Naive thymus-derived CD4-positive, alpha-beta T cell (primary cell): ENCODE data around the gene EIF4G3. TPM values are rescaled to one million over a fixed set of nuclear protein-coding genes. Genes with fewer than 3 reads are reported as not detected.
"Not testable (repeated sequence)": the region's sequence is repeated elsewhere in the genome, so short reads cannot be mapped to it uniquely, and the experiment has no call there.

Experiments
- ATAC-seq: fragments of 150-1000 bp; cut with Tn5 transposase; 2 replicates; pipeline ENCODE4 v1.10.0; 2021; ENCODE audit warnings: mild to moderate bottlenecking, moderate library complexity
- CTCF ChIA-PET: fragments of 350-600 bp; sonication (Branson Sonifier 250); formaldehyde crosslinking; loops from one replicate; lab custom pipeline; 2021; ENCODE audit warnings: antibody characterized with exemption; lab: Charles Lee
- POLR2A ChIA-PET: fragments of 350-600 bp; sonication (Branson Sonifier 250); formaldehyde crosslinking; loops from one replicate; lab custom pipeline; 2021; ENCODE audit warnings: antibody characterized with exemption, inconsistent platforms; lab: Charles Lee
- DNase-seq, 9 donors: peaks; one replicate each; pipeline versions ENCODE4 v3.0.0 to v3.0.0-alpha.2; 2020 to 2022; ENCODE audit warnings: mixed read lengths in 1 of 9
- H3K27ac ChIP-seq: one replicate; pipeline ENCODE4 v1.7.0; 2013; ENCODE audit warnings: mild to moderate bottlenecking, low read depth, low read length, moderate library complexity
- H3K27me3 ChIP-seq, 2 donors: one replicate each; pipeline ENCODE4 v1.7.0; 2013; ENCODE audit warnings: low read length in 2 of 2, mild to moderate bottlenecking in 2 of 2, moderate library complexity in 2 of 2; ENCODE audit not compliant: control insufficient read depth in 2 of 2, insufficient read depth in 2 of 2
- H3K36me3 ChIP-seq, 3 experiments: 1 replicate in 2 of 3; 2 replicates in 1 of 3; pipeline ENCODE4 v1.7.0; 2013; ENCODE audit warnings: low read length in 3 of 3, mild to moderate bottlenecking in 3 of 3, moderate library complexity in 1 of 3; ENCODE audit not compliant: insufficient read depth in 3 of 3, control insufficient read depth in 2 of 3
- H3K4me1 ChIP-seq, 2 donors: one replicate each; pipeline ENCODE4 v1.7.0; 2013; ENCODE audit warnings: low read length in 2 of 2, mild to moderate bottlenecking in 2 of 2, moderate library complexity in 1 of 2; ENCODE audit not compliant: control insufficient read depth in 2 of 2, insufficient read depth in 2 of 2
- H3K4me3 ChIP-seq: 2 replicates; pipeline ENCODE4 v1.7.0; 2013; ENCODE audit warnings: mild to moderate bottlenecking, low read length
- H3K9me3 ChIP-seq, 3 experiments: 1 replicate in 2 of 3; 2 replicates in 1 of 3; pipeline ENCODE4 v1.7.0; 2013; ENCODE audit warnings: low read length in 3 of 3; ENCODE audit not compliant: control insufficient read depth in 2 of 3
- H3K27ac Mint-ChIP-seq, 9 donors: one replicate each; pipeline ENCODE4 v1.8.0; 2020 to 2022; ENCODE audit warnings: mixed read lengths in 9 of 9, mild to moderate bottlenecking in 8 of 9, moderate library complexity in 5 of 9, inconsistent platforms in 2 of 9
- H3K27me3 Mint-ChIP-seq, 5 donors: one replicate each; pipeline ENCODE4 v1.8.0; 2021 to 2022; ENCODE audit warnings: mixed read lengths in 5 of 5, mild to moderate bottlenecking in 1 of 5
- H3K36me3 Mint-ChIP-seq, 5 donors: one replicate each; pipeline ENCODE4 v1.8.0; 2020 to 2022; ENCODE audit warnings: mixed read lengths in 5 of 5, mild to moderate bottlenecking in 3 of 5, inconsistent platforms in 1 of 5
- H3K4me1 Mint-ChIP-seq, 7 donors: one replicate each; pipeline ENCODE4 v1.8.0; 2020 to 2022; ENCODE audit warnings: mixed read lengths in 7 of 7, mild to moderate bottlenecking in 3 of 7, inconsistent platforms in 1 of 7
- H3K4me3 Mint-ChIP-seq, 10 donors: one replicate each; pipeline ENCODE4 v1.8.0; 2020 to 2022; ENCODE audit warnings: mild to moderate bottlenecking in 10 of 10, mixed read lengths in 10 of 10, moderate library complexity in 6 of 10, inconsistent platforms in 2 of 10
- H3K9me3 Mint-ChIP-seq, 11 donors: one replicate each; pipeline ENCODE4 v1.8.0; 2020 to 2022; ENCODE audit warnings: mixed read lengths in 11 of 11, mild to moderate bottlenecking in 4 of 11, inconsistent platforms in 1 of 11, moderate library complexity in 1 of 11
- intact Hi-C, 2 donors: fragments of 100-400 bp; cut with micrococcal nuclease; formaldehyde crosslinking; loops; one replicate each; pipeline ENCODE4 v1.15.1; 2023
- polyA plus RNA-seq, 2 donors: library from polyadenylated mRNA; unstranded; fragments of 300-500 nt; fragmentation: Illumina TruSeq; gene quantifications; one replicate each; pipeline ENCODE4 v1.2.3, GENCODE V29; 2021
- total RNA-seq, 6 experiments: library from RNA in 5 of 6; stranded (reverse) in 5 of 6; gene quantifications; 1 replicate in 5 of 6; 2 replicates in 1 of 6; pipeline ENCODE4 v1.2.3 and lab custom pipeline; 2021 to 2026

EIF4G3 gene
- total and polyA plus RNA-seq, 7 experiments from 2014 or later: 3.3 to 46.3 (median 16.4) TPM

DNA sequence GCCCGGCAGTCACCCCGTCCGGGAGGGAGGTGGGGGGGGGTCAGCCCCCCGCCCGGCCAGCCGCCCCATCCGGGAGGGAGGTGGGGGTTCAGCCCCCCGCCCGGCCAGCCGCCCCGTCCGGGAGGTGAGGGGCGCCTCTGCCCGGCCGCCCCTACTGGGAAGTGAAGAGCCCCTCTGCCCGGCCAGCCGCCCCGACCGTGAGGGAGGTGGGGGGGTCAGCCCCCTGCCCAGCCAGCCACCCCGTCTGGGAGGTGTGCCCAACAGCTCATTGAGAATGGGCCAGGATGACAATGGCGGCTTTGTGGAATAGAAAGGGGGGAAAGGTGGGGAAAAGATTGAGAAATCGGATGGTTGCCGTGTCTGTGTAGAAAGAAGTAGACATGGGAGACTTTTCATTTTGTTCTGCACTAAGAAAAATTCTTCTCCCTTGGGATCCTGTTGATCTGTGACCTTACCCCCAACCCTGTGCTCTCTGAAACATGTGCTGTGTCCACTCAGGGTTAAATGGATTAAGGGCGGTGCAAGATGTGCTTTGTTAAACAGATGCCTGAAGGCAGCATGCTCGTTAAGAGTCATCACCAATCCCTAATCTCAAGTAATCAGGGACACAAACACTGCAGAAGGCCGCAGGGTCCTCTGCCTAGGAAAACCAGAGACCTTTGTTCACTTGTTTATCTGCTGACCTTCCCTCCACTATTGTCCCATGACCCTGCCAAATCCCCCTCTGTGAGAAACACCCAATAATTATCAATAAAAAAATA, 152.4 kb downstream of the EIF4G3 start:
- peaks cover 5 to 11% of the 10 kb centered on the region in 2 donors for H3K4me1 ChIP-seq
- H3K27ac ChIP-seq, H3K27ac Mint-ChIP-seq, H3K9me3 Mint-ChIP-seq, ATAC-seq, H3K27me3 Mint-ChIP-seq, H3K4me3 ChIP-seq, POLR2A ChIA-PET, DNase-seq, H3K27me3 ChIP-seq, H3K4me3 Mint-ChIP-seq, CTCF ChIA-PET, H3K9me3 ChIP-seq, H3K36me3 ChIP-seq: not testable (repeated sequence)
- peaks cover 0 to 38% (median 10%) of the 10 kb centered on the region in 5 donors for H3K36me3 Mint-ChIP-seq
- intact Hi-C loops: loop anchor here in 1 of 2 donors (5.0 kb wide), 1 partner anchor 237 kb away; the partner anchor contains the start of gene HP1BP3
- H3K4me1 Mint-ChIP-seq: peaks cover 9 to 22% (median 14%) of the 10 kb centered on the region in 7 donors

DNA sequence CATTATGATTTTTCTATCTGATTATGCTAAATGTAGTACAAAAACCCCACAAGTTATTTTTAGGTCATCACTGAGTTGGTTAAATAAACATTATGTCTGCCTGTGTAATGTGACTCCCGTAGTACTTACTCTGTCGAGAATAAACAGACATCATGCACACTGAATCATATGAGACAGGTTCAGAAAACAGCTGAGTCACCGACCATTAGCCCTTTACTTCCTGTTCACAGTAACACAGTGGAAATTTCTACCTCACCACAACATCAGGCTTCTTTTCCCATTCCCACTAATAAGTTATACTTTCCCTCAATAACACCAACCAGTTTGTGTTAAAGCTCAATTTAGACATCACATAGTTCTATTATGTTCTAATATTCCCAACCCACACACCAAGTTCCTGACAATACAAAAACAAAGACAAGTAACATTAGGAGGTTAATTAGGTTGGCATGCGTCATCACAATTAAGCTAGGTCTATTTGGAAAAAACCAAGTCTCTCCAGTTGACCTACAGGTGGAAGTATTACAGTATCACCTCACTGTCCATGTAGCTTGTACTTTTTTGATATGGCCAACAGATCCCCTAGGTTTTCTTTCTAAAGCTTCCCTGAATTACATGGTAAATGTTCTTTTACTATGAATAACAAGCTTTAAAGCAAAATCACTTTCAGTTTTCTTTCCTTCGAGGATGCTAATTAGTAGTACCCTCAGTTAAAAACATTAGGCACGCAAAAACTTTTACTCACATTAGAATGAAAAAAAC, 154.2 kb downstream of the EIF4G3 start:
- Mint-ChIP-seq H3K4me1 (peaks cover 8 to 23% (median 9%) of the 10 kb centered on the region in 7 donors), H3K36me3 (peaks cover 0 to 32% (median 6%) of the 10 kb centered on the region in 5 donors), H3K27ac (peak overlapping the region in 6 of 9 donors; percentile 10 to 91 (median 36)), H3K9me3 (peaks cover 0 to 4% (median 0%) of the 10 kb centered on the region in 11 donors), H3K4me3 (peak overlapping the region in 6 of 10 donors; percentile 2 to 80 (median 14)), H3K27me3 (no peaks in the 10 kb centered on the region)
- H3K4me1 ChIP-seq: peaks cover 5 to 11% of the 10 kb centered on the region in 2 donors
- H3K27ac ChIP-seq: peak overlapping the region; percentile 1
- H3K27me3 ChIP-seq: no peaks in the 10 kb centered on the region
- no peaks in the 10 kb centered on the region for H3K9me3 ChIP-seq
- intact Hi-C loops: loop anchor here in 1 of 2 donors (5.0 kb wide), 1 partner anchor 235 kb away; the partner anchor contains the start of gene HP1BP3
- ChIA-PET CTCF (no interaction called here), POLR2A (no interaction called here)
- H3K36me3 ChIP-seq: no peaks in the 10 kb centered on the region
- ATAC-seq: peak; percentile 94
- peak in 2 of 9 donors; percentile 2 to 11 for DNase-seq
- no peak overlapping the region for H3K4me3 ChIP-seq

DNA sequence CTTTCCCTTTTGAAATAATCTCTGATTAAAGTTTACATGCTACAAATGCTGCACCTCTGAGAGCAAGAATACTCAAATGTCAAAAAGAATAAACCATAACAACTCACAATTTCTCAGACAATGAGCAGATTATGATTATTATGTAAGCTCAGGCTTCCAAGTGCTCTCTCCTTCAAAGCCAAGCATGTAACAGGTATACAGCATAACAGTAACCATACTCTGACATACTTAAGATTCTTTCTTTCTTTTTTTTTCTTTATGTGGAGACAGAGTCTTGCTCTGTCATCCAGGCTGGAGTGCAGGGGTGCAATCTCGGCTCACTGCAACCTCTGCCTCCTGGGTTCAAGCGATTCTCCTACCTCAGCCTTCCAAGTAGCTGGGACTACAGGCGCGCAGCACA, 155.4 kb downstream of the EIF4G3 start:
- H3K4me3 Mint-ChIP-seq: no peak overlapping the region
- H3K4me3 ChIP-seq: no peak overlapping the region
- H3K27me3 Mint-ChIP-seq: no peaks in the 10 kb centered on the region
- no peaks in the 10 kb centered on the region for H3K9me3 ChIP-seq
- no peaks in the 10 kb centered on the region for H3K27me3 ChIP-seq
- no peaks in the 10 kb centered on the region for H3K36me3 ChIP-seq
- intact Hi-C loops: loop anchor here in 1 of 2 donors (5.0 kb wide), 1 partner anchor 234 kb away; the partner anchor contains the start of gene HP1BP3
- DNase-seq: no peak
- ATAC-seq: no peak
- peak overlapping the region in 1 of 9 donors; percentile 60 for H3K27ac Mint-ChIP-seq
- H3K9me3 Mint-ChIP-seq: peaks cover 0 to 2% (median 0%) of the 10 kb centered on the region in 11 donors
- peaks cover 5 to 11% of the 10 kb centered on the region in 2 donors for H3K4me1 ChIP-seq
- H3K4me1 Mint-ChIP-seq: peaks cover 8 to 30% (median 10%) of the 10 kb centered on the region in 7 donors
- peaks cover 0 to 26% (median 8%) of the 10 kb centered on the region in 5 donors for H3K36me3 Mint-ChIP-seq
- CTCF ChIA-PET: interaction anchor here (0.8 kb wide), 1 partner anchor 190 kb away, joined by 3 read pairs; no protein-coding TSS in a partner anchor
- POLR2A ChIA-PET: no interaction called here
- no peak overlapping the region for H3K27ac ChIP-seq

- Mint-ChIP-seq H3K4me1 (peaks cover 8 to 35% (median 13%) of the 10 kb centered on the region in 7 donors), H3K27me3 (no peaks in the 10 kb centered on the region), H3K9me3 (peaks cover 0 to 3% (median 0%) of the 10 kb centered on the region in 11 donors), H3K36me3 (peaks cover 0 to 27% (median 13%) of the 10 kb centered on the region in 5 donors), H3K4me3 (no peak overlapping the region), H3K27ac (no peak overlapping the region)
- intact Hi-C loops: loop anchor here in 1 of 2 donors (5.0 kb wide), 1 partner anchor 233 kb away; the partner anchor contains the start of gene HP1BP3
- ChIA-PET POLR2A (no interaction called here), CTCF (interaction anchor here (0.7 to 1.1 kb wide), 2 partner anchors 42 to 175 kb away, joined by 3 to 4 read pairs; no protein-coding TSS in a partner anchor)
- H3K9me3 ChIP-seq: no peaks in the 10 kb centered on the region
- ATAC-seq (no peak), DNase-seq (no peak)
- H3K4me3 ChIP-seq: no peak overlapping the region
- H3K27ac ChIP-seq: no peak overlapping the region
- peaks cover 5 to 11% of the 10 kb centered on the region in 2 donors for H3K4me1 ChIP-seq
- no peaks in the 10 kb centered on the region for H3K36me3 ChIP-seq
- H3K27me3 ChIP-seq: no peaks in the 10 kb centered on the region
Measured at GRCh38 chr1:21020151-21020550, 156.5 kb downstream of the EIF4G3 start.

DNA sequence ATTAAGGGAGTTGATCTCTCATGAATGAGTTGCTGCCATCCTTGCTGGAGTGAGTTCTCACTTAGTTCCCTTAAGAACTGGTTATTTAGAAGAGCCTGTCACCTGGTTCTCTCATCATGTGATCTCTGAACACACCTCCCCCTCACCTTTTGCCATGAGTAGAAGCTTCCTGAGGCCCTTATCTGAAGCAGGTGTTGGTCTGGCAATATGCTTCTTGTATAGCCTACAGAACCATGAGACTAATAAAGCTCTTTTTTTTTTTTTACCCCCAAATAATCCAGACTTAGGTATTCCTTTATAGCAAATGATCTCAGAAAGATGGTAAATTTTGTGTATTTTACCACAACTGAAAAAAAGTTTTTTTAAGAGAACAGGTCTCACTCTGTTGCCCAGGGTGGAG, 158.0 kb downstream of the EIF4G3 start:
- intact Hi-C loops: no loop called here
- H3K36me3 ChIP-seq: no peaks in the 10 kb centered on the region
- H3K9me3 ChIP-seq: no peaks in the 10 kb centered on the region
- H3K4me3 ChIP-seq: no peak overlapping the region
- H3K4me1 ChIP-seq: peaks cover 5 to 11% of the 10 kb centered on the region in 2 donors
- Mint-ChIP-seq H3K36me3 (peaks cover 0 to 29% (median 11%) of the 10 kb centered on the region in 5 donors), H3K27me3 (no peaks in the 10 kb centered on the region), H3K4me1 (peaks cover 8 to 40% (median 13%) of the 10 kb centered on the region in 7 donors), H3K9me3 (peaks cover 0 to 6% (median 0%) of the 10 kb centered on the region in 11 donors), H3K4me3 (peak overlapping the region in 1 of 10 donors; percentile 29), H3K27ac (no peak overlapping the region)
- POLR2A ChIA-PET: no interaction called here
- CTCF ChIA-PET: interaction anchor here (0.7 kb wide), 1 partner anchor 481 kb away, joined by 3 read pairs; no protein-coding TSS in a partner anchor
- H3K27me3 ChIP-seq: no peaks in the 10 kb centered on the region
- no peak overlapping the region for H3K27ac ChIP-seq
- DNase-seq (no peak), ATAC-seq (no peak)

DNA sequence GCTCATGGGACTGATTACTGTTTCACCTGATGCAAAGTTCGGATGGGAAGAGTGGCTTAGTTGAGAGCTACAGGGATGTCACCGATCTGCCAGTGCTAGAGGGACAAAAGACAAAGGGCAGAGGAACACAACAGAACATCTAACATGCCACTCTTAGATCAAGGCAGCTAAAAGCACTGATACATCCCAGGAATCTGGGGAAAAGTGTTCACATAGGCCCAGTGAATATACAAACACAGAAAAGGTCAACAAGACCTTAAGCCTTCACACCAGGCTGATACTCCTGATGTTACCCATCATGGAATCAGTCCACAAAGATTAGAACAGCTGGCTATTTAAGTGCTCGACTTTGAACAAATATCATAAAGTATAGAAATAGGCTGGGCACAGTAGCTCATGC, 163.2 kb downstream of the EIF4G3 start:
- H3K27me3 Mint-ChIP-seq: no peaks in the 10 kb centered on the region
- no peaks in the 10 kb centered on the region for H3K9me3 ChIP-seq
- peaks cover 7 to 33% (median 15%) of the 10 kb centered on the region in 5 donors for H3K36me3 Mint-ChIP-seq
- DNase-seq (no peak), ATAC-seq (no peak)
- no peak overlapping the region for H3K27ac ChIP-seq
- H3K4me3 Mint-ChIP-seq: no peak overlapping the region
- H3K4me1 ChIP-seq: no peaks in the 10 kb centered on the region
- H3K27ac Mint-ChIP-seq: no peak overlapping the region
- POLR2A ChIA-PET: interaction anchor here (0.5 kb wide), 1 partner anchor 1901 kb away, joined by 4 read pairs; no protein-coding TSS in a partner anchor
- H3K27me3 ChIP-seq: no peaks in the 10 kb centered on the region
- H3K36me3 ChIP-seq: no peaks in the 10 kb centered on the region
- intact Hi-C loops: no loop called here
- H3K4me1 Mint-ChIP-seq: peaks cover 0 to 18% (median 5%) of the 10 kb centered on the region in 7 donors
- peaks cover 0 to 6% (median 0%) of the 10 kb centered on the region in 11 donors for H3K9me3 Mint-ChIP-seq
- H3K4me3 ChIP-seq: no peak overlapping the region
- CTCF ChIA-PET: no interaction called here
